GM23338 (cell line): ENCODE results near the gene APOBEC4. TPM values are rescaled to one million over a fixed set of nuclear protein-coding genes. Genes with fewer than 3 reads are reported as not detected.

Experiments used
- ATAC-seq: fragments of 200-7000 bp; cut with Tn5 transposase; 3 replicates; pipeline ENCODE4 v1.9.1; 2020
- DNase-seq: peaks from one replicate; pipeline ENCODE4 v3.0.0-alpha.2; 2015; ENCODE audit warnings: low spot score
- H2AFZ ChIP-seq: fragments of 200-600 bp; sonication (generic); 2 replicates; pipeline ENCODE4 v1.8.0; 2016; ENCODE audit warnings: antibody characterized with exemption, mild to moderate bottlenecking, moderate library complexity
- H3F3A ChIP-seq: fragments of 200-600 bp; sonication (generic); replicated peaks from 2 replicates; pipeline ENCODE4 v1.8.0; 2017; ENCODE audit warnings: antibody characterized with exemption, mixed run types, low read depth
- H3K27ac ChIP-seq: fragments of 200-600 bp; sonication (generic); 2 replicates; pipeline ENCODE4 v1.6.1; 2016; ENCODE audit warnings: low read depth
- H3K27me3 ChIP-seq: fragments of 200-600 bp; sonication (generic); 2 replicates; pipeline ENCODE4 v1.8.0; 2016; ENCODE audit warnings: mild to moderate bottlenecking, mixed run types, moderate library complexity; ENCODE audit not compliant: insufficient read depth
- H3K36me3 ChIP-seq: fragments of 200-600 bp; sonication (generic); 2 replicates; pipeline ENCODE4 v1.8.0; 2016; ENCODE audit warnings: mild to moderate bottlenecking; ENCODE audit not compliant: insufficient read depth
- H3K4me1 ChIP-seq: fragments of 200-600 bp; sonication (generic); 2 replicates; pipeline ENCODE4 v1.8.0; 2016; ENCODE audit warnings: mild to moderate bottlenecking, moderate library complexity; ENCODE audit not compliant: insufficient read depth
- H3K4me2 ChIP-seq: fragments of 200-600 bp; sonication (generic); 2 replicates; pipeline ENCODE4 v1.7.1; 2017; ENCODE audit warnings: mixed run types
- H3K4me3 ChIP-seq: fragments of 200-600 bp; sonication (generic); 2 replicates; pipeline ENCODE4 v1.6.1; 2016; ENCODE audit warnings: mixed run types
- H3K79me2 ChIP-seq: fragments of 200-600 bp; sonication (generic); replicated peaks from 2 replicates; pipeline ENCODE4 v1.8.0; 2017; ENCODE audit warnings: mild to moderate bottlenecking; ENCODE audit not compliant: insufficient read depth
- H3K9me2 ChIP-seq: fragments of 200-600 bp; sonication (generic); 2 replicates; pipeline ENCODE4 v1.8.0; 2017; ENCODE audit not compliant: insufficient read depth
- H4K20me1 ChIP-seq: fragments of 200-600 bp; sonication (generic); replicated peaks from 2 replicates; pipeline ENCODE4 v1.8.0; 2017; ENCODE audit warnings: mild to moderate bottlenecking; ENCODE audit not compliant: insufficient read depth
- H3K27ac Mint-ChIP-seq: 2 replicates; pipeline ENCODE4 v1.8.0; 2020; ENCODE audit warnings: inconsistent platforms, mild to moderate bottlenecking, moderate library complexity, mixed read lengths
- H3K27me3 Mint-ChIP-seq: 3 replicates; pipeline ENCODE4 v1.8.0; 2022; ENCODE audit warnings: low read depth, mild to moderate bottlenecking, moderate library complexity, mixed read lengths, inconsistent platforms; ENCODE audit not compliant: insufficient read depth, poor library complexity
- H3K36me3 Mint-ChIP-seq: 3 replicates; pipeline ENCODE4 v1.8.0; 2021; ENCODE audit warnings: low read depth, mild to moderate bottlenecking, inconsistent platforms, moderate library complexity, mixed read lengths
- H3K4me1 Mint-ChIP-seq: 3 replicates; pipeline ENCODE4 v1.8.0; 2020; ENCODE audit warnings: mild to moderate bottlenecking, inconsistent platforms, mixed read lengths
- H3K4me3 Mint-ChIP-seq: 3 replicates; pipeline ENCODE4 v1.8.0; 2021; ENCODE audit warnings: moderate library complexity, mild to moderate bottlenecking, inconsistent platforms, mixed read lengths
- H3K9me3 Mint-ChIP-seq: 3 replicates; pipeline ENCODE4 v1.8.0; 2020; ENCODE audit warnings: moderate library complexity, mild to moderate bottlenecking, inconsistent platforms, mixed read lengths
- CREB1 ChIP-seq: fragments of 250-450 bp; sonication (Bioruptor Pico); IDR thresholded peaks from 2 replicates; pipeline ENCODE4 v1.5.0; 2020; ENCODE audit warnings: low read depth, mild to moderate bottlenecking, moderate library complexity
- CTCF ChIP-seq, 2 experiments: fragments of 200-600 bp in 1 of 2; sonication (generic) in 1 of 2; conservative IDR thresholded peaks; 2 replicates each; pipeline versions ENCODE4 v1.5.1 to v1.6.1; 2016 to 2017; ENCODE audit warnings: antibody characterized with exemption in 2 of 2, low read depth in 2 of 2, mild to moderate bottlenecking in 2 of 2, moderate library complexity in 1 of 2
- ETS1 ChIP-seq: IDR thresholded peaks from 2 replicates; pipeline ENCODE4 v1.6.1; 2016; ENCODE audit warnings: antibody characterized with exemption
- EZH2 ChIP-seq: fragments of 200-600 bp; sonication (generic); IDR thresholded peaks from one replicate; pipeline ENCODE4 v1.8.0; 2017; ENCODE audit warnings: antibody characterized with exemption, mild to moderate bottlenecking, low read depth; ENCODE audit not compliant: unreplicated experiment
- EZH2phosphoT487 ChIP-seq: fragments of 200-600 bp; sonication (generic); IDR thresholded peaks from one replicate; pipeline ENCODE4 v1.8.1; 2018; ENCODE audit warnings: antibody characterized with exemption; ENCODE audit not compliant: unreplicated experiment
- JUNB ChIP-seq: IDR thresholded peaks from one replicate; pipeline ENCODE4 v1.6.1; 2016; ENCODE audit warnings: antibody characterized with exemption; ENCODE audit not compliant: unreplicated experiment
- NANOG ChIP-seq: IDR thresholded peaks from 2 replicates; pipeline ENCODE4 v1.6.1; 2016; ENCODE audit warnings: antibody characterized with exemption, borderline replicate concordance
- POLR2AphosphoS5 ChIP-seq: IDR thresholded peaks from 2 replicates; pipeline ENCODE4 v1.6.1; 2016; ENCODE audit warnings: antibody characterized with exemption, low read depth
- REST ChIP-seq: IDR thresholded peaks from one replicate; pipeline ENCODE4 v1.6.1; 2018; ENCODE audit warnings: antibody characterized with exemption; ENCODE audit not compliant: unreplicated experiment
- STAT1 ChIP-seq: IDR thresholded peaks from one replicate; pipeline ENCODE4 v1.6.1; 2016; ENCODE audit warnings: antibody characterized with exemption; ENCODE audit not compliant: unreplicated experiment
- ZNF114 ChIP-seq: fragments of 250-450 bp; sonication (Bioruptor Pico); IDR thresholded peaks from 2 replicates; pipeline ENCODE4 v1.5.0; 2020; ENCODE audit warnings: mild to moderate bottlenecking, moderate library complexity
- ZNF331 ChIP-seq: fragments of 250-450 bp; sonication (Bioruptor Pico); IDR thresholded peaks from 2 replicates; pipeline ENCODE4 v1.5.0; 2020; ENCODE audit warnings: low read depth, mild to moderate bottlenecking, moderate library complexity
- ZNF462 ChIP-seq: fragments of 250-450 bp; sonication (Bioruptor Pico); IDR thresholded peaks from 2 replicates; pipeline ENCODE4 v1.5.0; 2020; ENCODE audit warnings: mild to moderate bottlenecking, moderate library complexity
- polyA plus RNA-seq: library from polyadenylated mRNA; unstranded; fragments of >200 nt; fragmentation: Nextera tagmentation; extraction: Ambion mirVana; gene quantifications from 2 replicates; pipeline ENCODE4 v1.2.1, GENCODE V29; 2016
- total RNA-seq: library from RNA; depleted of rRNA; stranded (reverse); fragments of >200 nt; shearing (Covaris generic); gene quantifications from 2 replicates; pipeline ENCODE4 v1.2.3, GENCODE V29; 2014

The APOBEC4 gene
- total and polyA plus RNA-seq, 2 experiments from 2014 or later = 0.10 TPM; not detected in 1

GRCh38 chr1:183702087-183702812, 49.1 kb upstream of the APOBEC4 start:
- Mint-ChIP-seq H3K27me3 (no peaks in the 10 kb centered on the region), H3K4me3 (no peak overlapping the region), H3K9me3 (no peaks in the 10 kb centered on the region), H3K36me3 (no peaks in the 10 kb centered on the region), H3K4me1 (no peaks in the 10 kb centered on the region), H3K27ac (no peak overlapping the region)
- Histone ChIP-seq H3K27ac (no peak overlapping the region), H3K36me3 (no peaks in the 10 kb centered on the region), H3K27me3 (no peaks in the 10 kb centered on the region), H3K4me2 (no peak overlapping the region), H2AFZ (no peak overlapping the region), H3K9me2 (peaks cover 18% of the 10 kb centered on the region), H4K20me1 (no peaks in the 10 kb centered on the region), H3K4me1 (no peaks in the 10 kb centered on the region), H3K79me2 (no peaks in the 10 kb centered on the region), H3F3A (no peaks in the 10 kb centered on the region), H3K4me3 (no peak overlapping the region)
- DNase-seq = no peak
- TF ChIP-seq ZNF462 (CRISPR knock-in tag) (no peak), EZH2phosphoT487 (no peak), ETS1 (no peak), CREB1 (CRISPR knock-in tag) (no peak), CTCF (conservative IDR thresholded peaks at IDR 0.05; ENCODE audit: low read depth in 2 of 2) (no peak), ZNF114 (CRISPR knock-in tag) (no peak), STAT1 (no peak), REST (no peak), ZNF331 (CRISPR knock-in tag) (no peak), EZH2 (no peak), POLR2AphosphoS5 (no peak), NANOG (no peak), JUNB (no peak)
- no peak for ATAC-seq
